ENCODE results near the gene DNAI4.

DNA sequence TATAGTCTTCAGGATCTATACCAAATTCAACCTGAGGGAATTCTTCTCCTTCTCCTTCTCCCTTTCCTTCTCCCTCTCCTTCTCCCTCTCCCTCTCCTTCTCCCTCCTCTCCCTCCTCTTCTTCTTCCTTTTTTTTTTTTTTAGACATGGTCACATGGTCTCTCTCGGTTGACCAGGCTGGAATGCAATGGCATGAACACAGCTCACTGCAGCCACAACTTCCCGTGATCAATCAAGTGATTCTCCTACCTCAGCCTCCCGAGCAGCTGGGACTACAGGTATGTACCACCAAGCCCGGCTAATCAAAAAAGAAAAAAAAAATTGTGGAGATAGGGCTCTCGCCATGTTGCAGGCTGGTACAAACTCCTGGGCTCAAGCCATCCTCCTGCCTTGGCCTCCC, 51.5 kb downstream of the DNAI4 start:
- TF ChIP-seq RFX5 (IDR thresholded peaks at IDR 0.05; ENCODE audit: low read length) (no peak), YY1 (IDR thresholded peaks at IDR 0.05; ENCODE audit: low read depth) (no peak), TEAD4 (IDR thresholded peaks at IDR 0.05; ENCODE audit: borderline replicate concordance, insufficient read depth) (no peak), TAF1 (IDR thresholded peaks at IDR 0.05; ENCODE audit: borderline replicate concordance, low read depth, low read length) (no peak), POLR2AphosphoS5 (IDR thresholded peaks at IDR 0.05; ENCODE audit: low read depth, low read length) (no peak), EP300 (IDR thresholded peaks at IDR 0.05; ENCODE audit: borderline replicate concordance in 1 of 2, low read depth in 1 of 2, low read length in 1 of 2) (no peak), SMC3 (IDR thresholded peaks at IDR 0.05; ENCODE audit: low read depth, low read length) (no peak), RCOR1 (IDR thresholded peaks at IDR 0.05; ENCODE audit: low read length) (no peak), TCF12 (IDR thresholded peaks at IDR 0.05) (no peak), SIN3A (IDR thresholded peaks at IDR 0.05; ENCODE audit: borderline replicate concordance, low read depth, low read length) (no peak), FOSL2 (IDR thresholded peaks at IDR 0.05; ENCODE audit: borderline replicate concordance, low read depth) (no peak), EZH2phosphoT487 (IDR thresholded peaks at IDR 0.05; ENCODE audit: borderline replicate concordance, low read depth) (no peak), GATA2 (CRISPR knock-in tag; IDR thresholded peaks at IDR 0.05) (no peak)
- TF ChIP-seq, protein P1, sequence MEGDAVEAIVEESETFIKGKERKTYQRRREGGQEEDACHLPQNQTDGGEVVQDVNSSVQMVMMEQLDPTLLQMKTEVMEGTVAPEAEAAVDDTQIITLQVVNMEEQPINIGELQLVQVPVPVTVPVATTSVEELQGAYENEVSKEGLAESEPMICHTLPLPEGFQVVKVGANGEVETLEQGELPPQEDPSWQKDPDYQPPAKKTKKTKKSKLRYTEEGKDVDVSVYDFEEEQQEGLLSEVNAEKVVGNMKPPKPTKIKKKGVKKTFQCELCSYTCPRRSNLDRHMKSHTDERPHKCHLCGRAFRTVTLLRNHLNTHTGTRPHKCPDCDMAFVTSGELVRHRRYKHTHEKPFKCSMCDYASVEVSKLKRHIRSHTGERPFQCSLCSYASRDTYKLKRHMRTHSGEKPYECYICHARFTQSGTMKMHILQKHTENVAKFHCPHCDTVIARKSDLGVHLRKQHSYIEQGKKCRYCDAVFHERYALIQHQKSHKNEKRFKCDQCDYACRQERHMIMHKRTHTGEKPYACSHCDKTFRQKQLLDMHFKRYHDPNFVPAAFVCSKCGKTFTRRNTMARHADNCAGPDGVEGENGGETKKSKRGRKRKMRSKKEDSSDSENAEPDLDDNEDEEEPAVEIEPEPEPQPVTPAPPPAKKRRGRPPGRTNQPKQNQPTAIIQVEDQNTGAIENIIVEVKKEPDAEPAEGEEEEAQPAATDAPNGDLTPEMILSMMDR (IDR thresholded peaks at IDR 0.05), result no peak
